Lower leg skin (tissue), 3 donors: ENCODE data around the gene WNK2.

Source experiments
- CTCF ChIP-seq, 3 donors: fragments of 450-650 bp; IDR thresholded peaks; one replicate each; pipeline ENCODE4 v1.5.1; 2016; ENCODE audit warnings: antibody characterized with exemption in 3 of 3, mild to moderate bottlenecking in 3 of 3, moderate library complexity in 2 of 3
- POLR2A ChIP-seq, 2 donors: fragments of 450-650 bp; IDR thresholded peaks; one replicate each; pipeline ENCODE4 v1.6.1; 2016 to 2017; ENCODE audit warnings: antibody characterized with exemption in 2 of 2, mild to moderate bottlenecking in 1 of 2, moderate library complexity in 1 of 2

- TF ChIP-seq CTCF (IDR thresholded peaks at IDR 0.05) (no peak), POLR2A (IDR thresholded peaks at IDR 0.05) (no peak)
Measured at GRCh38 chr9:93164085-93164484, 19.9 kb upstream of the WNK2 start.
